Iris pigment epithelial cell (primary cell): ENCODE results near the gene BCAS4.

Experiments
- DNase-seq: peaks from one replicate; pipeline ENCODE4 v3.0.0-alpha.2; 2011; ENCODE audit warnings: low read depth

The BCAS4 gene

DNA sequence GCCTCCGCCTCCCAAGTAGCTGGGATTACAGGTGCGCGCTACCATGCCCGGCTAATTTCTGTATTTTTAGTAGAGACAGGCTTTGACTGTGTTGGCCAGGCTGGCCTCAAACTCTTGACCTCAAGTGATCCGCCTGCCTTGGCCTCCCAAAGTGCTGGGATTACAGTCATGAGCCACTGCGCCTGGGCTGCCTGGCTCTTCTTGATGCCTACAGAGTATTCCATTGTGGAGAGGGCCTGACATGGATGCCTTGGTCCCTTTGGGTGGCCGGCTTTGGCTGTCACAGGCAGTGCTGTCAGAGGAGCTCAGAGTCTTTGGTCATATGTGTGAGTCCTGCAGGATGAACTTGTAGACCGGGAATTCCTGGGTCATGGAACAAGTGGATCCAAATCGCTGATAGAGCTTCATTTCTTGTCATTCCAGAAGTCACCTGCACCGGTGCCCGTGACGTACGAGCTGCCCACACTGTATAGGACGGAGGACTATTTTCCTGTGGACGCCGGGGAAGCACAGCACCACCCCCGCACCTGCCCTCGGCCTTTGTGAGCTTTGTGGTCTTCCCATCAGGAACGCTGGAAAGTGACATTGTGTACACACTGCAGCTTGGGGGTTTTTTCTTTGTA lies 81.3 kb downstream of the BCAS4 start:
- DNase-seq = no peak

GRCh38 chr20:50876816-50877215 lies 82.0 kb downstream of the BCAS4 start:
- DNase-seq = no peak

DNA sequence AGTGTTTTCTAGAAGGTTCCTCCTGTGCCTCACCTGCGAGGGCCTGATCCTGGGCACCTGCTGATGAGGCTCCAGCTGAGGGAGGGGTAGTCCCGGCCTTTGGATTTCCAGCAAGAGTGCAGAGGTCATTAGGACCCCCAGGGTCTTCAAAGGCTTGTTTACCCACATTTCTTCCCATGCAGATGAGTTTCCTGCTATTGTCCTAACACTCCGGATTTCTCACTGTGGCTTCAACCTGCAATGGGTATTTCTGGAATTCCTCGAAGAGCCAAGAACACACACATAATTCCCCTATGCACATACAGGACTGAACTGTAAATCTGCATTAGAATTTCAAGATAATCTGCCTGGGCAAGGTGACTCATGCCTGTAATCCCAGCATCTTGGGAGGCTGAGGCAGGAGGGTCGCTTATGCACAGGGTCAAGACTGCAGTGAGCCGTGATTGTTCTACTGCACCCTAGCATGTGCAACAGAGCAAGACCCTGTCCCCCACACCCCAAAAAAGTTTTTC lies 82.4 kb downstream of the BCAS4 start:
- no peak for DNase-seq

- DNase-seq = no peak
Observed at GRCh38 chr20:50879649-50880550, 85.0 kb downstream of the BCAS4 start.

DNA sequence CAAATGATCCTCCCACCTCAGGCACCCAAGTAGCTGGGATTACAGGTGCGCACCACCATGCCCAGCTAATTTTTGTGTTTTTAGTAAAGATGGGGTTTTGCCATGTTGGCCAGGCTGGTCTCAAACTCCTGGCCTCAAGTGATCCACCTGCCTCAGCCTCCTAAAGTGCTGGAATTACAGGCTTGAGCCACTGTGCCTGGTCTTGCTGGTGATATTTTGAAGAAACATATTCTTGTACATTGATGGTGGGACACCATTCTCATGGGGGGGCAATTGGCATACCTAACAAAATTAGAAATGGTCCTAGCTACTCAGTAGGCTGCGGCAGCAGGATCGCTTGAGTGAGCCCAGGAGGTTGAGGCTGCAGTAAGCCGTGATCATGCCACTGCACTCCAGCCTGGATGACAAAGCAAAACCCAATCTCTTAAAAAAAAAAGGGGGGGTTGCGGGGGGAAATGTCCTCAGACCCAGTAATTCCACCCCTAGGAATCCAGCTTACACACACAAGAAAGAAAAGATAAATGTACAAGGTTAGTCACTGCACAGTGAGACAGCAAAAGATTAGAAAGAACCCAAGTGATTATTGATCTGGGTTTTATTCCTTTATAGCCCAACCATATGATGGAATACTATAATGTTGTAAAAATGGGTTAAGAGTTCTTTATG lies 87.0 kb downstream of the BCAS4 start:
- peak; percentile 33 for DNase-seq

DNA sequence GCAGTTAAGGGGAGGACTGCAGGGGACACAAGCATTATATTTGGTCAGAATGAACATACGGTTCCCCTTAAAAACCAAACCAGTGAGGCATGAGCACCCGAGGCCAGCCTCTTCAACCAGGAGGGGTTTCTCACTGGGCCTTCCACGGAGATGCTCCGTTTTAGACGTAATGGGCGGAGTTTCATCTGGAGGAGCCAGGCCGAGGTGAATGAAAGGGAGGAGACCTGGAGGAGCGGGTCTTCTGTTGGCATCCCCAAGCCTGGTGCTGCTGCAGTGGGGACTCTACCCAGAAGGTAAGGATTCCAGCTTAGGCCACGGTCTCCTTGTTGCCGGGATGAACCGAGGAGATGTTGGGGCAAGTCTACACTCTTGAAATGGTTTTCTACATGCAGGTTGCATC lies 89.0 kb downstream of the BCAS4 start:
- DNase-seq = no peak

GRCh38 chr20:50885068-50885467 lies 90.2 kb downstream of the BCAS4 start:
- no peak for DNase-seq

DNA sequence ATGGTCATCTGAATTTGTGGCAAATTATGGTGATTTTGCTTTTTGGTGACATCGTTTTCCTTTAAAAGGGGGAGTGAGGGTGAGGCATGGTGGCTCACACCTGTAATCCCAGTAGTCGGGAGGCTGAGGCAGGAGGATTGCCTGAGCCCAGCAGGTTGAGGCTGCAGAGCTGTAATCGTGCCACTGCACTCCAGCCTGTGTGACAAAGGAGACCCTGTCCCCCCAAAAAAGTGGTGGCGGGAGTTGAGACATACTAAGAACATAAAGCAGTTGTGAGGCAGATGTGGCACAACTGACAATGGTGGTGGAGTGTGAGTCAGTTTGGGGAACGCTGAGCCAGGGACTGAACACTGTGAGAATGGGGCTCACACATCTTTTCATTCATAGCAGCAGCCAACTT lies 90.9 kb downstream of the BCAS4 start:
- DNase-seq = no peak

- no peak for DNase-seq
Observed at GRCh38 chr20:50886184-50886790, 91.4 kb downstream of the BCAS4 start.

DNA sequence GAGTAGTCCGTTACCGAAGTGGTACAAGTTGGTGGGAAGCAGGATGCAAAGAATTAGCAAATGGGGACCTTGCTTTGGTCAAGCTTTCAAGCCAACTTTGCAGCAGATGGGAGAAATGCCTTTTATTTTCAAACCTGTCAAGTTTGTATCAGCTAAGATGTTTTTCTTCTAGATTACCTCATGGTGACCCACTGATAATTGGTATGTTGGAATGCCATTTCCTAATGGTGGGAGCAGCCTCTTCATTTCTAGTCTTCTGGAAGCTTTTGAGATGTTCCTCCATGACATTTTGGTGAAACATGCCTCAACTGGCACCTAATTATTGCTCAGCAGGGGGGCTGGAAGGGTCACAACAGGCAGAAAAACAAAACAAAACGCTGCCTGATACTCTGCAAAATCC lies 92.7 kb downstream of the BCAS4 start:
- DNase-seq = no peak

DNA sequence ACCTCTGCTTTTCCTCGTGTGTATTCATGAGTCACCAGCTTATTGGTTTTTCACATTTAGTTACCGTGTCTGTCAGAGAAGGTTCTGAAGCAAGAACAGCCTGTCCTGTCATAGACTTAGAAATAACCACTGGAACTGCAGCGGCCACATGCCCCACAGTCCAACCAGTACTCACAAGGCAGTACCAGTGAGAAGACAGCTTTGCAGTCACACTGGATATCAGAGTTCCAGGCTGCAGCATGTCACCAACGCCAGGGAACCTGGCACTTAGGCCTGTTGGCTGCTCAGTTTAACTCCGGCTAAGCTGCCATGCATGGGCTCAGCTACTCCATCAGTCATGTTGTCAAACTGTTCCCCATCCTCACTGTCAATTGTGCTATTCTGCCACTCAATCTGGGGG lies 96.3 kb downstream of the BCAS4 start:
- peak; percentile 69 for DNase-seq

DNA sequence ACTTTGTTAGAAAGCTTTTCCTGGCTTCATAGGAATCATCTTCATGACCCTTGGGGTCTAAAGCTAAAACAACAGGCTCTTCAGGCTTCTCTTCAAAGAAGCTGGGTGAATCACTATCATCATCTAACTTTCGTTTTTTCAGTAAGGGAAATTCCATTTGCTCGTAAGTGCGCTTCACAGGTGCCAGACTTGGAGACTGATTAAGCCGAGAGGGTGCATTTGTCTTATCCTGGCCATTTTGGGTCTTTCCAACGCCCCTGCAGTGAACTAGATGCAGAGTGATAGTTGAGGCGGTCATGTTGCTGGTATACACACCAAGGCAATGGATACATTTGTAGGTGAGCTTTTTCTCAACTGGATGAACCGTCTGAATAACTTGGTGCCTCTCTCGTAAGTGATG lies 97.5 kb downstream of the BCAS4 start:
- no peak for DNase-seq

DNA sequence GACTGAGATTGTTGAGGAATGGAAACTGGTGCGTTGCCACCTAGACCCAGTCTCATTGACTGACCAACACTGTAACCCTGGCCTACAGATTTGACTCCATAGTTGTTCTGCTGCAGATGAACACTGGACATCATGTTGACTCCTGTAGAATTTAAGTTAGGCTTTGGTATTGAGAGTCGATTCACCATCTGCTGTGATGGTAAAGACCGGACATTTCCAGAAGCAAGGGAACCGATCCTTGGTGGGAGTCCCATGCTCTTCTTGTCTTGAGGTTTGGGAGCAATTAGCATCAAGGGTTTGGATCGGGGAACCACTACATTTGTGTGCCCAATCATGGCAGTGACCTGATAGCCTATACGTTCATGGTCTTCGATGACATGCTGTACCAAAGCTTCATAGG lies 98.8 kb downstream of the BCAS4 start:
- no peak for DNase-seq

GRCh38 chr20:50895111-50895830 lies 100.4 kb downstream of the BCAS4 start:
- peak; percentile 34 for DNase-seq

- DNase-seq = no peak
Observed at GRCh38 chr20:50898475-50898874, 103.6 kb downstream of the BCAS4 start.

GRCh38 chr20:50900261-50900660 lies 105.4 kb downstream of the BCAS4 start:
- DNase-seq = no peak

- no peak for DNase-seq
Observed at GRCh38 chr20:50901301-50901700, 106.4 kb downstream of the BCAS4 start.

DNA sequence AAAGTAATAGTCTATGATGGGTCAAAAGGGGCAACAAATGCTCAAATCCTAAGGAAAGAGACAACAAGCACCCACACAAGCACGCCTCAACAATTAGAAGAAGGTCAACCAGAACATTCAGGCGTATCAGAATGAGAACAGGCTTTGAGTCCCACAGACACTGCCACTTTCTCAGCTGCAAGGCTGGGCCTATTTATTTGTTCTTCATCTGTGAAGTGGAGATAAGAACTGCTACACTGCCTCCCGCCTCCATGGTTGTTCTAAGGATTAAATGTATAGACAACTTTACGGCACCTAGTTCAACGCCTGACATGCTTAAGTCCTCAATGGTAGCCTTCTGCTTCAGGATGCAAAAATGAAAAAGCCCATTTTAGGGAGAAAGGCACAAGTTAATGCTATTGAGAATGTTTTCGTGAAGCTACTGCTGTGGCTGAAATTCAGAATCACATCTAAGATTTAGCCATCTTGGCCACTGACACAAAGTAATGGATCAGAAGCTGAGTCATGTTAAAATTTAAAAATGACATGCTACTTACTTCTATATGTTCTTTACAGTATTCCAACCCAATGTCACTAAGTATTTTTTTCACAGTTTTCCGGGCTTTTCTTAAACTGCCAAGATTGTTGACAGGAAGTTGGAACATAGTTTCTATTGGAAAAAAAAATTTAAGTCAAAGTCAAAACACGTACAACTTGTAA lies 108.6 kb downstream of the BCAS4 start:
- DNase-seq = no peak

DNA sequence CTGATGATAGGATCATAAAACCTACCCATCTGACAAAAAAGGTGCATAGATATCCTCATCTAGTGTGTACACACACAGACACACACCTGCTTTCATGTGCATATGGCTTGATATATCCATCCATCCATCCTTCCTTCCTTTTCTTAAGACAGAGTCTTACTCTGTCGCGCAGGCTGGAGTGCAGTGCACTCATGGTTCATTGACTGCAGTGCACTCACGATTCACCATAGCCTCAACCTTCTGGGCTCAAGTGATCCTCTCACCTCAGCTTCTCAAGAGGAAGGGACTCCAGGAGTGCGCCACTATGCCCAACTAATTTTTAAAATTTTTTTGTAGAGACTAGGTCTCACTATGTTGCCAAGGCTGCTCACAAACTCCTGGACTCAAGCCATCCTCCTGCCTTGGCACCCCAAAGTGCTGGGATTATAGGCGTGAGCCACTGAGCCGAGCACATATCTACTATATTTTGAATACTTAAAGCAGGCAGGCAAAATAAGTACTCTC lies 109.3 kb downstream of the BCAS4 start:
- DNase-seq = no peak

- no peak for DNase-seq
Observed at GRCh38 chr20:50909413-50909812, 114.6 kb downstream of the BCAS4 start.

DNA sequence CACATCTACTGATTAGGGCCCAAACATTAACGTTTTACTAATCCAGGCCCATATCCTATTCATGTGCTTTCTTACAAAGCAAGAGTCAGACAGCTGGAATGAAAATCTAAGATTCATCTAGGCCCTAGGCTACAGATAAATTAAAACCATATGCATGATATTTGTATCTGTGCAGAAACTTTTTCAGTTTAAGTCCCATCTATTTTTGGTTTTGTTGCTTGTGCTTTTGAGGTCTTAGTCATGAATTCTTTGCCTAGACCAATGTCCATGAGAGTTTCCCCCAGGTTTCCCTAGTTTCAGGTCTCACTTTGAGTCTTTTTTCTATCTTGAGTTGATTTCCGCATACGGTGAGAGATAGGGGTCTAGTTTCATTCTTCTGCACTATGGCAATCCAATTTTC lies 116.2 kb downstream of the BCAS4 start:
- DNase-seq = peak; percentile 40
